ENCODE results near the gene DNAJC17. TPM values are rescaled to one million over a fixed set of nuclear protein-coding genes. Genes with fewer than 3 reads are reported as not detected.

The DNAJC17 gene
- total RNA-seq, 6 experiments from 2014 or later = 7.8 to 23.7 (median 17.7) TPM

GRCh38 chr15:40754574-40754882 lies 52.7 kb downstream of the DNAJC17 start:
- DNase-seq (peak in 2 of 3 donors; percentile 60 to 71), ATAC-seq (peak; percentile 54 to 65 (median 62))
- peaks cover 0 to 20% (median 12%) of the 10 kb centered on the region in 4 donors for H3K36me3 ChIP-seq
- H3K27ac ChIP-seq = peak overlapping the region; percentile 69 to 76 (median 75)
- WGBS (ENCODE audit: insufficient coverage, low coverage, low lambda C conversion rate, missing lambda C conversion rate) = 0% methylated on average over 3 of the region's 22 CpGs
- H3K27me3 ChIP-seq = no peaks in the 10 kb centered on the region
- H3K4me3 ChIP-seq = peak overlapping the region; percentile 81 to 98 (median 95)
- H3K4me1 ChIP-seq = peaks cover 0 to 11% (median 0%) of the 10 kb centered on the region in 4 donors
- TF ChIP-seq CTCF (IDR thresholded peaks at IDR 0.05) (no peak), POLR2A (IDR thresholded peaks at IDR 0.05) (no peak)
- intact Hi-C loops (cut with DNase I) = no loop called here
- no peaks in the 10 kb centered on the region for H3K9me3 ChIP-seq

GRCh38 chr15:40751745-40752144 lies 55.5 kb downstream of the DNAJC17 start:
- intact Hi-C loops (cut with DNase I) = no loop called here
- H3K4me3 ChIP-seq = no peak overlapping the region
- no peak overlapping the region for H3K27ac ChIP-seq
- ATAC-seq (no peak), DNase-seq (no peak)
- no peaks in the 10 kb centered on the region for H3K27me3 ChIP-seq
- peaks cover 0 to 11% (median 0%) of the 10 kb centered on the region in 4 donors for H3K4me1 ChIP-seq
- 67% methylated on average over 3 of the region's 12 CpGs for WGBS (ENCODE audit: insufficient coverage, low coverage, low lambda C conversion rate, missing lambda C conversion rate)
- no peaks in the 10 kb centered on the region for H3K9me3 ChIP-seq
- TF ChIP-seq POLR2A (IDR thresholded peaks at IDR 0.05) = no peak
- TF ChIP-seq CTCF (IDR thresholded peaks at IDR 0.05) = no peak
- H3K36me3 ChIP-seq = peaks cover 0 to 28% (median 12%) of the 10 kb centered on the region in 4 donors

GRCh38 chr15:40750885-40751284 lies 56.4 kb downstream of the DNAJC17 start:
- no peak for TF ChIP-seq POLR2A (IDR thresholded peaks at IDR 0.05)
- TF ChIP-seq CTCF (IDR thresholded peaks at IDR 0.05) = no peak
- ATAC-seq (no peak), DNase-seq (no peak)
- no peak overlapping the region for H3K27ac ChIP-seq
- no peaks in the 10 kb centered on the region for H3K9me3 ChIP-seq
- peaks cover 0 to 28% (median 12%) of the 10 kb centered on the region in 4 donors for H3K36me3 ChIP-seq
- intact Hi-C loops (cut with DNase I) = no loop called here
- H3K27me3 ChIP-seq = no peaks in the 10 kb centered on the region
- H3K4me1 ChIP-seq = peaks cover 0 to 11% (median 0%) of the 10 kb centered on the region in 4 donors
- WGBS (ENCODE audit: insufficient coverage, low coverage, low lambda C conversion rate, missing lambda C conversion rate) = 67% methylated on average over 1 of the region's 4 CpGs
- H3K4me3 ChIP-seq = no peak overlapping the region

- peaks cover 0 to 28% (median 12%) of the 10 kb centered on the region in 4 donors for H3K36me3 ChIP-seq
Observed at GRCh38 chr15:40749151-40749630, 58.1 kb downstream of the DNAJC17 start.

More at GRCh38 chr15:40749151-40749630, 58.1 kb downstream of the DNAJC17 start:
- no peaks in the 10 kb centered on the region for H3K9me3 ChIP-seq
- intact Hi-C loops (cut with DNase I) = no loop called here
- H3K4me1 ChIP-seq = peaks cover 0 to 13% (median 0%) of the 10 kb centered on the region in 4 donors
- TF ChIP-seq POLR2A (IDR thresholded peaks at IDR 0.05) (no peak), CTCF (IDR thresholded peaks at IDR 0.05) (no peak)
- H3K27ac ChIP-seq = no peak overlapping the region
- WGBS (ENCODE audit: insufficient coverage, low coverage, low lambda C conversion rate, missing lambda C conversion rate) = 100% methylated on average over 4 of the region's 4 CpGs
- DNase-seq (no peak), ATAC-seq (no peak)
- H3K4me3 ChIP-seq = no peak overlapping the region
- no peaks in the 10 kb centered on the region for H3K27me3 ChIP-seq
